Measurements from ENCODE around the gene MAPKBP1. TPM values are rescaled to one million over a fixed set of nuclear protein-coding genes. Genes with fewer than 3 reads are reported as not detected.

Gene MAPKBP1
- polyA plus RNA-seq, 2 of the 4 experiments (the other 2 are of a cell fraction), result 2.5 to 6.1 TPM

- H3K4me2 ChIP-seq, result no peak overlapping the region
- 69% methylated on average over 3 of the region's 17 CpGs for WGBS (ENCODE audit: missing lambda C conversion rate)
- ChIA-PET POLR2A (no interaction called here), CTCF (interaction anchor here (0.8 to 1.2 kb wide), 4 partner anchors 9 to 368 kb away, joined by 3 read pairs; partner anchors contain the start of gene MAPKBP1)
- H3K27ac ChIP-seq, result no peak overlapping the region
- H3K9me3 ChIP-seq, result no peaks in the 10 kb centered on the region
- DNase-seq (ENCODE audit: low read depth in 1 of 2, low spot score in 1 of 2) (no peak), FAIRE-seq (no peak), ATAC-seq (peak in 1 of 2 experiments; percentile 18; a peak in 3 of 6 replicates)
- no peaks in the 10 kb centered on the region for H3K4me1 ChIP-seq
- no peak overlapping the region for H3K4me3 ChIP-seq
- TF ChIP-seq MAFK (IDR thresholded peaks at IDR 0.05; ENCODE audit: partially characterized antibody) (no peak), POLR2AphosphoS2 (conservative IDR thresholded peaks at IDR 0.05; ENCODE audit: low read length) (no peak), FOSL2 (IDR thresholded peaks at IDR 0.05) (no peak), FOSL2 (CRISPR knock-in tag; IDR thresholded peaks at IDR 0.05) (no peak), HOXB5 (CRISPR knock-in tag; IDR thresholded peaks at IDR 0.05) (no peak), MAZ (IDR thresholded peaks at IDR 0.05; ENCODE audit: borderline replicate concordance, low read depth, low read length) (no peak), FOSB (CRISPR knock-in tag; IDR thresholded peaks at IDR 0.05) (no peak), PBX3 (IDR thresholded peaks at IDR 0.05) (no peak), HES2 (IDR thresholded peaks at IDR 0.05) (no peak)
Measured at GRCh38 chr15:41852736-41853590, 78.7 kb downstream of the MAPKBP1 start.

GRCh38 chr15:41853831-41854230 is 79.5 kb downstream of the MAPKBP1 start:
- H3K9me3 ChIP-seq, result no peaks in the 10 kb centered on the region
- FAIRE-seq (no peak), DNase-seq (ENCODE audit: low read depth in 1 of 2, low spot score in 1 of 2) (no peak), ATAC-seq (no peak)
- 78% methylated on average over 7 of the region's 10 CpGs for WGBS (ENCODE audit: missing lambda C conversion rate)
- POLR2A ChIA-PET, result no interaction called here
- no peak overlapping the region for H3K4me3 ChIP-seq
- TF ChIP-seq HES2 (IDR thresholded peaks at IDR 0.05) (no peak), ZFP36 (IDR thresholded peaks at IDR 0.05; ENCODE audit: borderline replicate concordance, partially characterized antibody) (no peak), NFE2L2 (conservative IDR thresholded peaks at IDR 0.05; ENCODE audit: low read length) (no peak), NR3C1 (IDR thresholded peaks at IDR 0.05) (no peak), PHF8 (IDR thresholded peaks at IDR 0.05; ENCODE audit: borderline replicate concordance, low read depth) (no peak), EHF (CRISPR knock-in tag; IDR thresholded peaks at IDR 0.05) (no peak), EP300 (IDR thresholded peaks at IDR 0.05) (no peak), USF2 (IDR thresholded peaks at IDR 0.05) (no peak), CHD2 (IDR thresholded peaks at IDR 0.05; ENCODE audit: low read length, partially characterized antibody) (no peak), HOXB13 (CRISPR knock-in tag; IDR thresholded peaks at IDR 0.05; ENCODE audit: low read depth) (no peak), ESRRA (IDR thresholded peaks at IDR 0.05; ENCODE audit: borderline replicate concordance, low read length) (no peak), PBX3 (IDR thresholded peaks at IDR 0.05) (no peak), CTCF (IDR thresholded peaks at IDR 0.05) (no peak), RCOR1 (IDR thresholded peaks at IDR 0.05; ENCODE audit: low read depth, low read length) (no peak), MAX (IDR thresholded peaks at IDR 0.05) (no peak), MAFK (IDR thresholded peaks at IDR 0.05; ENCODE audit: partially characterized antibody) (no peak), SREBF2 (IDR thresholded peaks at IDR 0.05) (no peak), TP53 (CRISPR knock-in tag; IDR thresholded peaks at IDR 0.05) (no peak), POLR2A (IDR thresholded peaks at IDR 0.05; ENCODE audit: low read length) (no peak)
- H3K27ac ChIP-seq, result no peak overlapping the region
- no peaks in the 10 kb centered on the region for H3K4me1 ChIP-seq
- no peak overlapping the region for H3K4me2 ChIP-seq
- CTCF ChIA-PET, result interaction anchor here (1.8 kb wide), 1 partner anchor 51 kb away, joined by 4 read pairs; no protein-coding TSS in a partner anchor

All from A549 (cell line).